Measurements from ENCODE around the gene CASZ1. TPM values are rescaled to one million over a fixed set of nuclear protein-coding genes. Genes with fewer than 3 reads are reported as not detected.

CASZ1 gene
- total and polyA plus RNA-seq, 2 experiments from 2014 or later, result 6.2 to 6.7 TPM

- H3K27ac Mint-ChIP-seq, result 0 out of 2 replicates have a peak overlapping the region, but pooled peaks have one; percentile 62
- Histone ChIP-seq H3F3A (replicated peaks; ENCODE audit: low read depth) (no peaks in the 10 kb centered on the region), H3K4me3 (no peak overlapping the region), H3K79me2 (replicated peaks; ENCODE audit: insufficient read depth) (no peaks in the 10 kb centered on the region), H3K9me2 (ENCODE audit: insufficient read depth) (no peaks in the 10 kb centered on the region), H3K4me2 (no peak overlapping the region), H3K27me3 (ENCODE audit: insufficient read depth) (no peaks in the 10 kb centered on the region), H3K27ac (ENCODE audit: low read depth) (no peak overlapping the region), H4K20me1 (replicated peaks; ENCODE audit: insufficient read depth) (no peaks in the 10 kb centered on the region), H3K4me1 (ENCODE audit: insufficient read depth) (no peaks in the 10 kb centered on the region; the same call in 1 of the 2 replicates), H2AFZ (no peak overlapping the region), H3K36me3 (ENCODE audit: insufficient read depth) (no peaks in the 10 kb centered on the region; the same call in 1 of the 2 replicates)
- no peaks in the 10 kb centered on the region for H3K36me3 Mint-ChIP-seq (ENCODE audit: low read depth)
- ATAC-seq (no peak), DNase-seq (ENCODE audit: low spot score) (no peak)
- no peak overlapping the region for H3K4me3 Mint-ChIP-seq
- H3K27me3 Mint-ChIP-seq (ENCODE audit: insufficient read depth, low read depth, poor library complexity), result peaks cover 6% of the 10 kb centered on the region
- TF ChIP-seq, protein P1, sequence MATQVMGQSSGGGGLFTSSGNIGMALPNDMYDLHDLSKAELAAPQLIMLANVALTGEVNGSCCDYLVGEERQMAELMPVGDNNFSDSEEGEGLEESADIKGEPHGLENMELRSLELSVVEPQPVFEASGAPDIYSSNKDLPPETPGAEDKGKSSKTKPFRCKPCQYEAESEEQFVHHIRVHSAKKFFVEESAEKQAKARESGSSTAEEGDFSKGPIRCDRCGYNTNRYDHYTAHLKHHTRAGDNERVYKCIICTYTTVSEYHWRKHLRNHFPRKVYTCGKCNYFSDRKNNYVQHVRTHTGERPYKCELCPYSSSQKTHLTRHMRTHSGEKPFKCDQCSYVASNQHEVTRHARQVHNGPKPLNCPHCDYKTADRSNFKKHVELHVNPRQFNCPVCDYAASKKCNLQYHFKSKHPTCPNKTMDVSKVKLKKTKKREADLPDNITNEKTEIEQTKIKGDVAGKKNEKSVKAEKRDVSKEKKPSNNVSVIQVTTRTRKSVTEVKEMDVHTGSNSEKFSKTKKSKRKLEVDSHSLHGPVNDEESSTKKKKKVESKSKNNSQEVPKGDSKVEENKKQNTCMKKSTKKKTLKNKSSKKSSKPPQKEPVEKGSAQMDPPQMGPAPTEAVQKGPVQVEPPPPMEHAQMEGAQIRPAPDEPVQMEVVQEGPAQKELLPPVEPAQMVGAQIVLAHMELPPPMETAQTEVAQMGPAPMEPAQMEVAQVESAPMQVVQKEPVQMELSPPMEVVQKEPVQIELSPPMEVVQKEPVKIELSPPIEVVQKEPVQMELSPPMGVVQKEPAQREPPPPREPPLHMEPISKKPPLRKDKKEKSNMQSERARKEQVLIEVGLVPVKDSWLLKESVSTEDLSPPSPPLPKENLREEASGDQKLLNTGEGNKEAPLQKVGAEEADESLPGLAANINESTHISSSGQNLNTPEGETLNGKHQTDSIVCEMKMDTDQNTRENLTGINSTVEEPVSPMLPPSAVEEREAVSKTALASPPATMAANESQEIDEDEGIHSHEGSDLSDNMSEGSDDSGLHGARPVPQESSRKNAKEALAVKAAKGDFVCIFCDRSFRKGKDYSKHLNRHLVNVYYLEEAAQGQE (IDR thresholded peaks at IDR 0.05; ENCODE audit: unreplicated experiment), result no peak
- TF ChIP-seq JUNB (IDR thresholded peaks at IDR 0.05; ENCODE audit: unreplicated experiment) (no peak), ZNF331 (CRISPR knock-in tag; IDR thresholded peaks at IDR 0.05; ENCODE audit: low read depth) (no peak)
- no peaks in the 10 kb centered on the region for H3K9me3 Mint-ChIP-seq
- H3K4me1 Mint-ChIP-seq, result peaks cover 33% of the 10 kb centered on the region
Observed at GRCh38 chr1:10671090-10671489, 125.4 kb downstream of the CASZ1 start.

GRCh38 chr1:10670190-10670589 lies 126.3 kb downstream of the CASZ1 start:
- Histone ChIP-seq H3K9me2 (ENCODE audit: insufficient read depth) (no peaks in the 10 kb centered on the region), H3F3A (replicated peaks; ENCODE audit: low read depth) (no peaks in the 10 kb centered on the region), H4K20me1 (replicated peaks; ENCODE audit: insufficient read depth) (no peaks in the 10 kb centered on the region), H3K36me3 (ENCODE audit: insufficient read depth) (no peaks in the 10 kb centered on the region; the same call in 1 of the 2 replicates), H3K4me2 (no peak overlapping the region), H3K27me3 (ENCODE audit: insufficient read depth) (no peaks in the 10 kb centered on the region), H3K4me3 (no peak overlapping the region), H3K27ac (ENCODE audit: low read depth) (no peak overlapping the region), H3K79me2 (replicated peaks; ENCODE audit: insufficient read depth) (no peaks in the 10 kb centered on the region), H2AFZ (no peak overlapping the region), H3K4me1 (ENCODE audit: insufficient read depth) (no peaks in the 10 kb centered on the region; the same call in 1 of the 2 replicates)
- H3K27ac Mint-ChIP-seq, result no peak overlapping the region; the same call in 1 of the 2 replicates
- no peaks in the 10 kb centered on the region for H3K9me3 Mint-ChIP-seq
- no peak for ATAC-seq
- H3K4me1 Mint-ChIP-seq, result peaks cover 35% of the 10 kb centered on the region
- H3K27me3 Mint-ChIP-seq (ENCODE audit: insufficient read depth, low read depth, poor library complexity), result peaks cover 7% of the 10 kb centered on the region
- DNase-seq (ENCODE audit: low spot score), result no peak
- no peaks in the 10 kb centered on the region for H3K36me3 Mint-ChIP-seq (ENCODE audit: low read depth)
- H3K4me3 Mint-ChIP-seq, result no peak overlapping the region
- TF ChIP-seq ETS1 (IDR thresholded peaks at IDR 0.05) (no peak), JUNB (IDR thresholded peaks at IDR 0.05; ENCODE audit: unreplicated experiment) (no peak), CREB1 (CRISPR knock-in tag; IDR thresholded peaks at IDR 0.05; ENCODE audit: low read depth) (no peak), ZNF114 (CRISPR knock-in tag; IDR thresholded peaks at IDR 0.05) (no peak)
- TF ChIP-seq, protein P1 (IDR thresholded peaks at IDR 0.05; ENCODE audit: unreplicated experiment), result no peak
